ENCODE results near the gene PCIF1.
"Not testable (repeated sequence)": the region's sequence is repeated elsewhere in the genome, so short reads cannot be mapped to it uniquely, and the experiment has no call there.

The PCIF1 gene

GRCh38 chr20:45934586-45935415 lies at the start of gene PCIF1:
Gene PCIF1 (plus strand): TSS chr20:45934683. CDS start chr20:45939000, 4,317 bp downstream.
- peak; percentile 90 to 98 (median 96) for DNase-seq (ENCODE audit: low read depth in 4 of 4, low spot score in 1 of 4)

DNA sequence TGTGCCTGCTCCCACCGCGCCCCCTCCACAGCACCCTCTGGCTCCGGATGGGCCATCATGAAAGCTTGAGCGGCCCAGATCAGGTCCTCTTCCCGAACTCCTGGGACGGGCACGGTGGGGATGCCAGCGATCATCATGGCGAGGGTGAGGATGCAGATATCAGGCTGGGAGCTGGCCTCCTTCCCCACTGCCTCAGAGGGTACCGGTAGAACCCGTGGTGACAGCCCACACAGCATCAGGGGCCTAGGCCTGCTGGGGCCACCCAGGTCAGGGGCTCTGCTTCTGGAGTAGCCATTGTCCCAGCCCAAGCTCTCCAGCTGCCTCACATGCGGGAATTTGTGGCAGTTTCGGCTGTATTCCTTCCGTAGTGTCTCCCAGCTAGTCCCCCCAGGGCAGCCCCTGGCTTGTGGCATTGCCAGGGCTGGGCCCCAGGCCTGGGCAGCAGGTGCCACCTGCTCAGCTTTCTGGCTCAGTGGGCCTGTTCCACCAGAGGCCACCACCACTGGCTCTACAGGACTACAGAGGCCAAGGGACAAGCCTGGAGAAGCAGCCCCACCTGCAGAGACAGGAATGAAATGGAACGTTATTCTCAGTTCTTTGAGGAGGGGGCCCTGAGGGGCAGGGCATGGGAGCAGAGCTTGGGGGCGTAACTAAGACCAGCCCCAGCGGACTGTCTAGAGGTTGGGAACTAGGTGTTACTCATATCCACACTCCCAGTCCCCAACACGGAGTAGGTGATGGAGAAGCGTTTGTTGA lies 47.7 kb upstream of the PCIF1 start:
- DNase-seq (ENCODE audit: low read depth in 4 of 4, low spot score in 1 of 4): no peak

DNA sequence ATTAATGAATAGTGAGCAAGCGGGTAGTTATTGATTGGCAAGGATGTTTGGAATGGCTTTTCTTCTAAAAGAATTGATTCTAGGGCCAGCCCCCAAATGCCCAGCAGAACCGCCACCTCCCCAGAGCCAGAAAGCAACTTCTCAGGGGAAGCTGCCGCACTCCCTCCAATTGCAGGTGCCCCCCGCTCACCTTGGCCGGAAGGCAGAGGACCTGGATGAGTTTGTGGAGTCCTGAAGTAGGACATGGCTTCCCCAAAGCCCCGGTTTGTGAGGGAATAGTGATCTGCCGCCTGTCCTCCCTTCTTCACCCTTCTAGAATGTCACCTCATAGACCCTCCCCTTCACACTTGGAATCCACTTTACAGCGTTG lies 47.2 kb upstream of the PCIF1 start, which contains the start of gene SPATA25:
SPATA25 (minus strand) TSS at position 277 of the 370 bp plus-strand sequence; CDS start at position 245, 32 bp downstream.
- DNase-seq (ENCODE audit: low read depth in 4 of 4, low spot score in 1 of 4): no peak

- DNase-seq (ENCODE audit: low read depth in 4 of 4, low spot score in 1 of 4): no peak
These were observed 45.8 kb upstream of the PCIF1 start for GRCh38 chr20:45888681-45889080.

DNA sequence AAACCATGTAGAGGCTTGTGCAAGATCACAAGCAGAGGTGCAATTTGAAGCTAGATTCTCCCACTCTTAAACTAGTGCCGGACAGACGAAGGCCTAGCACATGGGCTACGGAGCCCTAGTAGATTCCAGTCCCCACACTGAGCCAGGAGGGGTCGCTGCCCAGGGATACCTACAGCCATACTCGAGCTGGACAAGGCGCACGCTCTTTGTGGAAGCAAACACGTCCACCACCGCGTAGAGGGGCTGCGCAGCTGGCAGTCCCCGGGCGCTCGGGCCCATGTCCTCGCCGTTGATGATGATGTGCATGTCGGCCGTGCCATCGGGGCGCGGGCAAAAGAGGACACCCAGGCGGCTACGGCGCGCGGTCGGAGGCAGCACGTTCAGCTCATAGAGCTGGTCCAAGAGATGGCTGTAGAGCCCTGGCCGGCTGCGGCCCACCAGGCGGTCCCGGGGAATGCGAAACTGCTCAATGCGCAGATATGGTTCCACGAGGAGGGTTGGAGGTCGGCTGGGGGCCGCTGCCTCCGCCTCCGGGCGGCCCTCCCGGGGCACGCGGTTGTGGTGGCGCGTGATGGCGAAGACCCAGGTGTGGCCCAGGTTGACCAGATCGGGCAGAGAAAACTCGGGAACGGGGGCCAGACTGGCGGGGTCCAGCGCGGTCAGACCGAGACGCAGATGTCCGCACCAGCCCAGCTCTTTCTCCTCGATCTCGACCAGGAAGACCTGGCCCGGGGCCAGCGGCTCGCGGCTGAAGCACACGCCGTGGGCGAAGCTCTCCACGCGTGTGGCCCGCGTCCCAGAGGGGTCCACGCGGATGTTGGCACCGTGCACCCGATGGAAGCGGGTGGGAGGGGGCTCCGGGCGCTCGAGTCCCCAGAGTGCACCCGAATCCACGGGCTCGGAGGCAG lies 44.2 kb upstream of the PCIF1 start:
- no peak for DNase-seq (ENCODE audit: low read depth in 4 of 4, low spot score in 1 of 4)

DNA sequence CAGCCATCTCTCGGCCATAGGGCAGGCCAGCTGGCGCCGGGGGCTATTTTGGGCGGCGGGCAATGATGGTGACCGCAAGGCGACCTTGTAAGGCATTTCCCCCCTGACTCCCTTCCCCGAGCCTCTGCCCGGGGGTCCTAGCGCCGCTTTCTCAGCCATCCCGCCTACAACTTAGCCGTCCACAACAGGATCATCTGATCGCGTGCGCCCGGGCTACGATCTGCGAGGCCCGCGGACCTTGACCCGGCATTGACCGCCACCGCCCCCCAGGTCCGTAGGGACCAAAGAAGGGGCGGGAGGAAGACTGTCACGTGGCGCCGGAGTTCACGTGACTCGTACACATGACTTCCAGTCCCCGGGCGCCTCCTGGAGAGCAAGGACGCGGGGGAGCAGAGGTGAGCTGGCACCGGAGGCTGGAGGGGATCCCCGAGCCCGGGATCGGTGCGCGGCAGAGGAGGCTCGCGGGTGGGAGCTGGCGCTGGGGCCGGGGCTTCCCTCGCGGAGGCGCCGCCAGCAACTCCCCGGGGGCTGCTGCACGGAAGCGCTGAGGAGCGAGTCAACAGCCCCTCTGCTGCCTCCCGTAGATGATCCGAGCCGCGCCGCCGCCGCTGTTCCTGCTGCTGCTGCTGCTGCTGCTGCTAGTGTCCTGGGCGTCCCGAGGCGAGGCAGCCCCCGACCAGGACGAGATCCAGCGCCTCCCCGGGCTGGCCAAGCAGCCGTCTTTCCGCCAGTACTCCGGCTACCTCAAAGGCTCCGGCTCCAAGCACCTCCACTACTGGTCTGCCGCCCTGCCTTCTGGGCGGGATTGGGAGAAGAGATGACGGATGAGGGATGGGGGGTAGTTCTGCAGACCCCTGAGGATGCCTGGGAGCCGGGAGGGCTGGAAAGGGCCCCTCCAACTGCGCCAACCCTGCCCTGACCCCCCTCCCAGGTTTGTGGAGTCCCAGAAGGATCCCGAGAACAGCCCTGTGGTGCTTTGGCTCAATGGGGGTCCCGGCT lies 43.2 kb upstream of the PCIF1 start, which contains the start of the genes CTSA and NEURL2:
CTSA (plus strand) TSS at position 351 of the 999 bp plus-strand sequence; CDS start at position 585, 234 bp downstream.
NEURL2 (minus strand) TSS at position 224 of the 999 bp plus-strand sequence; CDS start at position 7, 217 bp downstream.
- DNase-seq (ENCODE audit: low read depth in 4 of 4, low spot score in 1 of 4): peak; percentile 69 to 78 (median 75)

GRCh38 chr20:45892049-45892825 lies 42.2 kb upstream of the PCIF1 start:
- no peak for DNase-seq (ENCODE audit: low read depth in 4 of 4, low spot score in 1 of 4)

GRCh38 chr20:45892828-45893500 lies 41.5 kb upstream of the PCIF1 start:
- DNase-seq (ENCODE audit: low read depth in 4 of 4, low spot score in 1 of 4): no peak

DNA sequence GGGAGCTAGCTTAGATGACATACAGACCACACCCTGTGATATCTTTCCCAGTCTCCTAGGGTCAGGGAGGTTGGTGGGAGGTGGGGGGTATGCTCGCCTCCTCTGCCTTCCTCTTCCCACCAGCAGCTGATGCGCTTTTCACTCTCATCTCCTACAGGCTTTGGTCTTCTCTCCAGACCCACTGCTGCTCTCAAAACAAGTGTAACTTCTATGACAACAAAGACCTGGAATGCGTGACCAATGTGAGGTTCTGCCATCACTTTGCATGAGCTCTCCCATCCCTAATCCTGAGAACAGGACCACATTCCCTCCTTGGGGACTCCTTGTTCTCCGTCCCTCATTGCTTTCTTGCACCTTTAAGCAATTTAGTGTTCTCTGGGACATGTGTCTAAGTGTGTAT lies 40.7 kb upstream of the PCIF1 start:
- no peak for DNase-seq (ENCODE audit: low read depth in 4 of 4, low spot score in 1 of 4)

- DNase-seq (ENCODE audit: low read depth in 4 of 4, low spot score in 1 of 4): no peak
These were observed 39.7 kb upstream of the PCIF1 start for GRCh38 chr20:45894797-45895196.

DNA sequence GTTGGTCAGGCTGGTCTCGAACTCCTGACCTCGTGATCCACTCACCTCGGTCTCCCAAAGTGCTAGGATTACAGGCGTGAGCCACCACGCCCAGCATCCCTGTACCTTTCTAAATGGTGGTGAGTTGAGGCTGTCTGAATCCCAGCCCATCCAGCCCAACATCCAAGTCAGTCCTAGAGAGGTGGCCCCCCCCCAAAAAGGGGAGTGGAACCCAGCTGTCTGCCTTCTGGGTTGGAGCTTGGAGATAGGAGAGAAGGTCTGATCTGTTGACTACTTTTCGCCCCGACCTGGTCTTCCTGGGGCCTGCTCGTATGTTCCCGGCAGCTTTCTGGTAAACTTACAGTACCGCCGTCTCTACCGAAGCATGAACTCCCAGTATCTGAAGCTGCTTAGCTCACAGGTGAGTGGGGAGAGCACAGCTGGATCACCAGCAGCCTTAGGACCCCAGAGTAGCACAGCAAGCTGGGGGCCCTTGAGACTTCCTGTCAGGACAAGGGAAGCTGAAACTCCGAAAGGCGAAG lies 37.8 kb upstream of the PCIF1 start:
- no peak for DNase-seq (ENCODE audit: low read depth in 4 of 4, low spot score in 1 of 4)

GRCh38 chr20:45897289-45897688 lies 37.2 kb upstream of the PCIF1 start:
- no peak for DNase-seq (ENCODE audit: low read depth in 4 of 4, low spot score in 1 of 4)

GRCh38 chr20:45897692-45898091 lies 36.8 kb upstream of the PCIF1 start:
- no peak for DNase-seq (ENCODE audit: low read depth in 4 of 4, low spot score in 1 of 4)

- DNase-seq (ENCODE audit: low read depth in 4 of 4, low spot score in 1 of 4): no peak
These were observed 36.2 kb upstream of the PCIF1 start for GRCh38 chr20:45898285-45898684.

- DNase-seq (ENCODE audit: low read depth in 4 of 4, low spot score in 1 of 4): no peak
These were observed 35.2 kb upstream of the PCIF1 start for GRCh38 chr20:45899046-45899835.

DNA sequence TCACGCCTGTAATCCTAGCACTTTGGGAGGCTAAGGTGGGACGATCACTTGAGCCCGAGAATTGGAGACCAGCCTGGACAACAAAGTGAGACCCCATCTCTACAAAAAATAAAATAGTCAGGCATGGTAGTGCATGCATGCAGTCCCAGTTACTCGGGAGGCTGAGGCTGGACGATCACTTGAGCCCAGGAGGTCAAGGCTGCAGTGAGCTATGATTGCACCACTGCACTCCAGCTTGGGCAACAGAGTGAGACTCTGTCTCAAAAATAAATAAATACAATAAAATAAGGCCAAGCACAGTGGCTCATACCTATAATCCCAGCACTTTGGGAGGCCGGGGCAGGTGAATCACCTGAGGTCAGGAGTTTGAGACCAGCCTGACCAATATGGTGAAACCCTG lies 33.2 kb upstream of the PCIF1 start:
- DNase-seq (ENCODE audit: low read depth in 4 of 4, low spot score in 1 of 4): not testable (repeated sequence)

- no peak for DNase-seq (ENCODE audit: low read depth in 4 of 4, low spot score in 1 of 4)
These were observed 32.2 kb upstream of the PCIF1 start for GRCh38 chr20:45902199-45902701.
